ENCODE data around the gene NEK7.

The NEK7 gene

GRCh38 chr1:198265073-198265661 is 108.4 kb downstream of the NEK7 start:
- Histone ChIP-seq H2AK5ac (ENCODE audit: low read length, severe bottlenecking) (no peak overlapping the region), H2BK120ac (ENCODE audit: low read depth, low read length) (no peak overlapping the region), H3K9me3 (ENCODE audit: control insufficient read depth, low read length) (no peaks in the 10 kb centered on the region), H3K23ac (ENCODE audit: low read length in 2 of 2) (no peak overlapping the region), H4K8ac (ENCODE audit: low read length) (no peak overlapping the region), H3K79me1 (replicated peaks; ENCODE audit: low read length, poor library complexity, severe bottlenecking) (peaks cover 4% of the 10 kb centered on the region), H3K27me3 (ENCODE audit: control insufficient read depth in 1 of 2, insufficient read depth in 1 of 2, low read length in 2 of 2) (no peaks in the 10 kb centered on the region), H2BK12ac (ENCODE audit: low read length in 2 of 2) (no peak overlapping the region), H3K36me3 (ENCODE audit: control insufficient read depth in 1 of 2, insufficient read depth in 2 of 2, low read depth in 1 of 2, low read length in 2 of 2) (peaks cover 0 to 13% of the 10 kb centered on the region in 2 experiments), H3K4me1 (ENCODE audit: control insufficient read depth, insufficient read depth, low read depth, low read length) (peaks cover 1% of the 10 kb centered on the region), H3K18ac (ENCODE audit: low read depth in 1 of 2, low read length in 2 of 2) (peak overlapping the region in 1 of 2 experiments; percentile 21), H2BK5ac (ENCODE audit: low read depth, low read length, poor library complexity, severe bottlenecking) (no peak overlapping the region), H2BK15ac (ENCODE audit: low read depth, poor library complexity, severe bottlenecking) (no peak overlapping the region), H3K27ac (ENCODE audit: low read length, poor library complexity, severe bottlenecking) (no peak overlapping the region), H3K4me2 (ENCODE audit: low read length, poor library complexity, severe bottlenecking) (no peak overlapping the region), H3K4me3 (ENCODE audit: insufficient read depth in 1 of 2, low read depth in 1 of 2, low read length in 2 of 2) (no peak overlapping the region), H4K91ac (ENCODE audit: low read length) (no peak overlapping the region), H3K14ac (ENCODE audit: low read length in 2 of 2) (no peak overlapping the region), H2AFZ (ENCODE audit: low read depth, low read length) (no peak overlapping the region), H3K9ac (ENCODE audit: low read length) (no peak overlapping the region), H3K4ac (ENCODE audit: low read depth in 1 of 2, low read length in 2 of 2) (no peak overlapping the region)
- 93% methylated on average over 3 of the region's 3 CpGs for WGBS
- peak; percentile 50 for DNase-seq

GRCh38 chr1:198267056-198267455 is 110.3 kb downstream of the NEK7 start:
- Histone ChIP-seq H3K4me3 (ENCODE audit: insufficient read depth in 1 of 2, low read depth in 1 of 2, low read length in 2 of 2) (no peak overlapping the region), H3K4me2 (ENCODE audit: low read length, poor library complexity, severe bottlenecking) (no peak overlapping the region), H3K79me1 (replicated peaks; ENCODE audit: low read length, poor library complexity, severe bottlenecking) (peaks cover 8% of the 10 kb centered on the region), H3K18ac (ENCODE audit: low read depth in 1 of 2, low read length in 2 of 2) (no peak overlapping the region), H3K27me3 (ENCODE audit: control insufficient read depth in 1 of 2, insufficient read depth in 1 of 2, low read length in 2 of 2) (no peaks in the 10 kb centered on the region), H4K91ac (ENCODE audit: low read length) (no peak overlapping the region), H2BK5ac (ENCODE audit: low read depth, low read length, poor library complexity, severe bottlenecking) (no peak overlapping the region), H2BK15ac (ENCODE audit: low read depth, poor library complexity, severe bottlenecking) (no peak overlapping the region), H4K8ac (ENCODE audit: low read length) (no peak overlapping the region), H3K27ac (ENCODE audit: low read length, poor library complexity, severe bottlenecking) (no peak overlapping the region), H3K9me3 (ENCODE audit: control insufficient read depth, low read length) (no peaks in the 10 kb centered on the region), H3K4me1 (ENCODE audit: control insufficient read depth, insufficient read depth, low read depth, low read length) (peaks cover 1% of the 10 kb centered on the region), H2BK120ac (ENCODE audit: low read depth, low read length) (no peak overlapping the region), H3K36me3 (ENCODE audit: control insufficient read depth in 1 of 2, insufficient read depth in 2 of 2, low read depth in 1 of 2, low read length in 2 of 2) (peaks cover 0 to 13% of the 10 kb centered on the region in 2 experiments), H2BK12ac (ENCODE audit: low read length in 2 of 2) (no peak overlapping the region), H3K14ac (ENCODE audit: low read length in 2 of 2) (no peak overlapping the region), H3K23ac (ENCODE audit: low read length in 2 of 2) (no peak overlapping the region), H2AFZ (ENCODE audit: low read depth, low read length) (no peak overlapping the region), H2AK5ac (ENCODE audit: low read length, severe bottlenecking) (no peak overlapping the region), H3K9ac (ENCODE audit: low read length) (no peak overlapping the region), H3K4ac (ENCODE audit: low read depth in 1 of 2, low read length in 2 of 2) (no peak overlapping the region)
- DNase-seq = no peak

GRCh38 chr1:198267921-198268320 is 111.1 kb downstream of the NEK7 start:
- Histone ChIP-seq H3K9ac (ENCODE audit: low read length) (peak overlapping the region; percentile 6), H4K91ac (ENCODE audit: low read length) (no peak overlapping the region), H3K4me1 (ENCODE audit: control insufficient read depth, insufficient read depth, low read depth, low read length) (peaks cover 1% of the 10 kb centered on the region), H2AFZ (ENCODE audit: low read depth, low read length) (no peak overlapping the region), H3K23ac (ENCODE audit: low read length in 2 of 2) (no peak overlapping the region), H3K4ac (ENCODE audit: low read depth in 1 of 2, low read length in 2 of 2) (peak overlapping the region in 1 of 2 experiments; percentile 37), H3K36me3 (ENCODE audit: control insufficient read depth in 1 of 2, insufficient read depth in 2 of 2, low read depth in 1 of 2, low read length in 2 of 2) (peaks cover 0 to 13% of the 10 kb centered on the region in 2 experiments), H3K14ac (ENCODE audit: low read length in 2 of 2) (no peak overlapping the region), H2BK5ac (ENCODE audit: low read depth, low read length, poor library complexity, severe bottlenecking) (no peak overlapping the region), H4K8ac (ENCODE audit: low read length) (no peak overlapping the region), H2BK120ac (ENCODE audit: low read depth, low read length) (no peak overlapping the region), H3K27me3 (ENCODE audit: control insufficient read depth in 1 of 2, insufficient read depth in 1 of 2, low read length in 2 of 2) (no peaks in the 10 kb centered on the region), H3K79me1 (replicated peaks; ENCODE audit: low read length, poor library complexity, severe bottlenecking) (peaks cover 8% of the 10 kb centered on the region), H2BK15ac (ENCODE audit: low read depth, poor library complexity, severe bottlenecking) (no peak overlapping the region), H3K4me2 (ENCODE audit: low read length, poor library complexity, severe bottlenecking) (no peak overlapping the region), H2BK12ac (ENCODE audit: low read length in 2 of 2) (no peak overlapping the region), H3K27ac (ENCODE audit: low read length, poor library complexity, severe bottlenecking) (peak overlapping the region; percentile 23), H3K18ac (ENCODE audit: low read depth in 1 of 2, low read length in 2 of 2) (peak overlapping the region in 1 of 2 experiments; percentile 8), H2AK5ac (ENCODE audit: low read length, severe bottlenecking) (no peak overlapping the region), H3K4me3 (ENCODE audit: insufficient read depth in 1 of 2, low read depth in 1 of 2, low read length in 2 of 2) (no peak overlapping the region), H3K9me3 (ENCODE audit: control insufficient read depth, low read length) (no peaks in the 10 kb centered on the region)
- 23% methylated on average over 4 of the region's 4 CpGs for WGBS
- DNase-seq = peak; percentile 63

- Histone ChIP-seq H4K91ac (ENCODE audit: low read length) (no peak overlapping the region), H3K4me1 (ENCODE audit: control insufficient read depth, insufficient read depth, low read depth, low read length) (peaks cover 1% of the 10 kb centered on the region), H3K27ac (ENCODE audit: low read length, poor library complexity, severe bottlenecking) (no peak overlapping the region), H3K4me2 (ENCODE audit: low read length, poor library complexity, severe bottlenecking) (no peak overlapping the region), H3K14ac (ENCODE audit: low read length in 2 of 2) (no peak overlapping the region), H2AFZ (ENCODE audit: low read depth, low read length) (no peak overlapping the region), H2BK120ac (ENCODE audit: low read depth, low read length) (no peak overlapping the region), H3K9ac (ENCODE audit: low read length) (no peak overlapping the region), H2BK15ac (ENCODE audit: low read depth, poor library complexity, severe bottlenecking) (no peak overlapping the region), H3K36me3 (ENCODE audit: control insufficient read depth in 1 of 2, insufficient read depth in 2 of 2, low read depth in 1 of 2, low read length in 2 of 2) (peaks cover 0 to 13% of the 10 kb centered on the region in 2 experiments), H3K9me3 (ENCODE audit: control insufficient read depth, low read length) (no peaks in the 10 kb centered on the region), H2AK5ac (ENCODE audit: low read length, severe bottlenecking) (no peak overlapping the region), H3K79me1 (replicated peaks; ENCODE audit: low read length, poor library complexity, severe bottlenecking) (peaks cover 8% of the 10 kb centered on the region), H3K4ac (ENCODE audit: low read depth in 1 of 2, low read length in 2 of 2) (no peak overlapping the region), H3K23ac (ENCODE audit: low read length in 2 of 2) (no peak overlapping the region), H2BK5ac (ENCODE audit: low read depth, low read length, poor library complexity, severe bottlenecking) (no peak overlapping the region), H3K4me3 (ENCODE audit: insufficient read depth in 1 of 2, low read depth in 1 of 2, low read length in 2 of 2) (no peak overlapping the region), H2BK12ac (ENCODE audit: low read length in 2 of 2) (peak overlapping the region in 1 of 2 experiments; percentile 83), H4K8ac (ENCODE audit: low read length) (no peak overlapping the region), H3K27me3 (ENCODE audit: control insufficient read depth in 1 of 2, insufficient read depth in 1 of 2, low read length in 2 of 2) (no peaks in the 10 kb centered on the region), H3K18ac (ENCODE audit: low read depth in 1 of 2, low read length in 2 of 2) (peak overlapping the region in 1 of 2 experiments; percentile 72)
- 31% methylated on average over 1 of the region's 3 CpGs for WGBS
- no peak for DNase-seq
Observed at GRCh38 chr1:198268784-198269645, 112.2 kb downstream of the NEK7 start.
